NCI-H226 (cell line): ENCODE results near the gene KRTAP10-11.
"Not testable (repeated sequence)": the region's sequence is repeated elsewhere in the genome, so short reads cannot be mapped to it uniquely, and the experiment has no call there.

Experiments
- DNase-seq: peaks from one replicate; pipeline ENCODE4 v3.0.0-alpha.2; 2015

Gene KRTAP10-11

GRCh38 chr21:44646366-44647221, at the start of gene KRTAP10-11:
Gene KRTAP10-11 (plus strand): TSS chr21:44646414. CDS start chr21:44646459, 45 bp downstream.
- DNase-seq = not testable (repeated sequence)

- no peak for DNase-seq
Measured at GRCh38 chr21:44598061-44598460, 48.2 kb upstream of the KRTAP10-11 start.

- no peak for DNase-seq
Measured at GRCh38 chr21:44599264-44600029, 46.8 kb upstream of the KRTAP10-11 start.

- DNase-seq = not testable (repeated sequence)
Measured at GRCh38 chr21:44600118-44600978, 45.9 kb upstream of the KRTAP10-11 start, which contains the start of gene KRTAP10-7. Gene KRTAP10-7 (plus strand): TSS chr21:44600597. CDS start chr21:44600622, 25 bp downstream.

- DNase-seq = not testable (repeated sequence)
Measured at GRCh38 chr21:44601091-44601490, 45.1 kb upstream of the KRTAP10-11 start.

GRCh38 chr21:44601596-44602462, 44.4 kb upstream of the KRTAP10-11 start:
- no peak for DNase-seq

GRCh38 chr21:44602463-44602850, 43.8 kb upstream of the KRTAP10-11 start:
- no peak for DNase-seq

GRCh38 chr21:44603109-44603875, 42.9 kb upstream of the KRTAP10-11 start:
- no peak for DNase-seq

- no peak for DNase-seq
Measured at GRCh38 chr21:44603911-44604310, 42.3 kb upstream of the KRTAP10-11 start.

- no peak for DNase-seq
Measured at GRCh38 chr21:44606495-44606894, 39.7 kb upstream of the KRTAP10-11 start.

GRCh38 chr21:44609193-44609592, 37.0 kb upstream of the KRTAP10-11 start:
- no peak for DNase-seq

GRCh38 chr21:44610157-44610843, 35.9 kb upstream of the KRTAP10-11 start:
- not testable (repeated sequence) for DNase-seq

- DNase-seq = no peak
Measured at GRCh38 chr21:44611551-44611950, 34.7 kb upstream of the KRTAP10-11 start.

GRCh38 chr21:44612029-44612486, 34.2 kb upstream of the KRTAP10-11 start, which contains the start of gene KRTAP10-8:
Gene KRTAP10-8 (plus strand): TSS chr21:44612079. CDS start chr21:44612101, 22 bp downstream.
- DNase-seq = no peak

GRCh38 chr21:44612669-44613229, 33.5 kb upstream of the KRTAP10-11 start:
- DNase-seq = no peak

- DNase-seq = no peak
Measured at GRCh38 chr21:44613386-44614155, 32.6 kb upstream of the KRTAP10-11 start.

- no peak for DNase-seq
Measured at GRCh38 chr21:44614161-44614631, 32.0 kb upstream of the KRTAP10-11 start.

- no peak for DNase-seq
Measured at GRCh38 chr21:44614961-44615391, 31.2 kb upstream of the KRTAP10-11 start.

- no peak for DNase-seq
Measured at GRCh38 chr21:44615466-44615865, 30.7 kb upstream of the KRTAP10-11 start.
